ENCODE results near the gene CNEP1R1. TPM values are rescaled to one million over a fixed set of nuclear protein-coding genes. Genes with fewer than 3 reads are reported as not detected.

CNEP1R1 gene
- total RNA-seq, 4 donors from 2014 or later = 7.6 to 21.6 (median 14.9) TPM

GRCh38 chr16:50037662-50038220 is 12.7 kb downstream of the CNEP1R1 start:
- no peak for DNase-seq
- Histone ChIP-seq H3K4me3 (no peak overlapping the region), H3K36me3 (no peaks in the 10 kb centered on the region), H3K27me3 (no peaks in the 10 kb centered on the region), H3K9me3 (no peaks in the 10 kb centered on the region), H3K4me1 (peaks cover 0 to 47% (median 27%) of the 10 kb centered on the region in 4 donors), H3K27ac (peak overlapping the region; percentile 41 to 73 (median 50))
- WGBS, 2 donors (ENCODE audit: low coverage in 1 of 2) = 24 to 33% methylated on average over 2 of the region's 2 CpGs
- intact Hi-C loops (cut with DNase I; ENCODE audit: low total_unique reads) (no loop called here), in situ Hi-C loops (cut with MboI; ENCODE audit: low pct_ligation_motif_present in 1 of 4, low pct_unique_long_range_greater_than_20kb in 1 of 4, low sequenced_read_pairs in 3 of 4) (loop anchor here in 1 of 4 donors (25.0 kb wide), 1 partner anchor 325 kb away; the partner anchor contains the start of gene BRD7)
- TF ChIP-seq EP300 (IDR thresholded peaks at IDR 0.05; ENCODE audit: low read depth) = no peak
- TF ChIP-seq POLR2AphosphoS5 (IDR thresholded peaks at IDR 0.05) = no peak
- no peak for TF ChIP-seq POLR2A (IDR thresholded peaks at IDR 0.05)
- no peak for TF ChIP-seq CTCF (IDR thresholded peaks at IDR 0.05)

- Histone ChIP-seq H3K4me3 (no peak overlapping the region), H3K4me1 (peaks cover 0 to 47% (median 27%) of the 10 kb centered on the region in 4 donors), H3K36me3 (no peaks in the 10 kb centered on the region), H3K27ac (peak overlapping the region; percentile 41 to 73 (median 50)), H3K9me3 (no peaks in the 10 kb centered on the region), H3K27me3 (no peaks in the 10 kb centered on the region)
- intact Hi-C loops (cut with DNase I; ENCODE audit: low total_unique reads) (no loop called here), in situ Hi-C loops (cut with MboI; ENCODE audit: low pct_ligation_motif_present in 1 of 4, low pct_unique_long_range_greater_than_20kb in 1 of 4, low sequenced_read_pairs in 3 of 4) (loop anchor here in 1 of 4 donors (25.0 kb wide), 1 partner anchor 324 kb away; the partner anchor contains the start of gene BRD7)
- WGBS, 2 donors (ENCODE audit: low coverage in 1 of 2) = 68 to 75% methylated on average over 1 to 4 of the region's 4 CpGs
- TF ChIP-seq POLR2A (IDR thresholded peaks at IDR 0.05) = no peak
- no peak for TF ChIP-seq EP300 (IDR thresholded peaks at IDR 0.05; ENCODE audit: low read depth)
- TF ChIP-seq POLR2AphosphoS5 (IDR thresholded peaks at IDR 0.05) = no peak
- TF ChIP-seq CTCF (IDR thresholded peaks at IDR 0.05) = no peak
- no peak for DNase-seq
Measured at GRCh38 chr16:50038286-50038685, 13.3 kb downstream of the CNEP1R1 start.

GRCh38 chr16:50038756-50039529 is 13.9 kb downstream of the CNEP1R1 start:
- Histone ChIP-seq H3K4me1 (peaks cover 0 to 47% (median 27%) of the 10 kb centered on the region in 4 donors), H3K9me3 (no peaks in the 10 kb centered on the region), H3K27me3 (no peaks in the 10 kb centered on the region), H3K36me3 (no peaks in the 10 kb centered on the region), H3K4me3 (no peak overlapping the region), H3K27ac (peak overlapping the region; percentile 41 to 73 (median 56))
- in situ Hi-C loops (cut with MboI; ENCODE audit: low pct_ligation_motif_present in 1 of 4, low pct_unique_long_range_greater_than_20kb in 1 of 4, low sequenced_read_pairs in 3 of 4) (loop anchor here in 1 of 4 donors (25.0 kb wide), 1 partner anchor 323 kb away; the partner anchor contains the start of gene BRD7), intact Hi-C loops (cut with DNase I; ENCODE audit: low total_unique reads) (no loop called here)
- TF ChIP-seq POLR2AphosphoS5 (IDR thresholded peaks at IDR 0.05) (no peak), CTCF (IDR thresholded peaks at IDR 0.05) (no peak), EP300 (IDR thresholded peaks at IDR 0.05; ENCODE audit: low read depth) (no peak), POLR2A (IDR thresholded peaks at IDR 0.05) (no peak)
- 49 to 52% methylated on average over 4 to 5 of the region's 5 CpGs for WGBS, 2 donors (ENCODE audit: low coverage in 1 of 2)
- peak; percentile 60 for DNase-seq

- peaks cover 0 to 43% (median 25%) of the 10 kb centered on the region in 4 donors for H3K4me1 ChIP-seq
- 72 to 73% methylated on average over 2 to 8 of the region's 8 CpGs for WGBS, 2 donors (ENCODE audit: low coverage in 1 of 2)
- in situ Hi-C loops (cut with MboI; ENCODE audit: low pct_ligation_motif_present in 1 of 4, low pct_unique_long_range_greater_than_20kb in 1 of 4, low sequenced_read_pairs in 3 of 4) = loop anchor here in 1 of 4 donors (25.0 kb wide), 1 partner anchor 322 kb away; the partner anchor contains the start of gene BRD7
- no peaks in the 10 kb centered on the region for H3K27me3 ChIP-seq
- TF ChIP-seq POLR2AphosphoS5 (IDR thresholded peaks at IDR 0.05) = no peak
- no peak for TF ChIP-seq EP300 (IDR thresholded peaks at IDR 0.05; ENCODE audit: low read depth)
- no peak for TF ChIP-seq POLR2A (IDR thresholded peaks at IDR 0.05)
- no peak for TF ChIP-seq CTCF (IDR thresholded peaks at IDR 0.05)
- H3K4me3 ChIP-seq = no peak overlapping the region
- intact Hi-C loops (cut with DNase I; ENCODE audit: low total_unique reads) = no loop called here
- no peak for DNase-seq
- no peaks in the 10 kb centered on the region for H3K9me3 ChIP-seq
- H3K27ac ChIP-seq = peak overlapping the region in 2 of 4 donors; percentile 41 to 73
- no peaks in the 10 kb centered on the region for H3K36me3 ChIP-seq
Measured at GRCh38 chr16:50040018-50040417, 15.0 kb downstream of the CNEP1R1 start.
